Endodermal cell (in vitro differentiated cells): ENCODE results near the gene ITM2C. TPM values are rescaled to one million over a fixed set of nuclear protein-coding genes. Genes with fewer than 3 reads are reported as not detected.

Experiments used
- DNase-seq: peaks from one replicate; pipeline ENCODE4 v3.0.0-alpha.2; 2017
- H3K27ac ChIP-seq: 2 replicates; pipeline ENCODE4 v1.5.1; 2013; ENCODE audit warnings: mild to moderate bottlenecking, low read depth, low read length, moderate library complexity
- H3K27me3 ChIP-seq: 2 replicates; pipeline ENCODE4 v1.6.1; 2013; ENCODE audit warnings: mild to moderate bottlenecking, low read length, moderate library complexity; ENCODE audit not compliant: insufficient read depth, control insufficient read depth, poor library complexity, severe bottlenecking
- H3K36me3 ChIP-seq: 2 replicates; pipeline ENCODE4 v1.7.0; 2013; ENCODE audit warnings: mild to moderate bottlenecking, low read length, moderate library complexity; ENCODE audit not compliant: control insufficient read depth, insufficient read depth
- H3K4me1 ChIP-seq: one replicate; pipeline ENCODE4 v1.7.0; 2013; ENCODE audit warnings: low read length; ENCODE audit not compliant: control insufficient read depth, insufficient read depth
- H3K4me3 ChIP-seq: 2 replicates; pipeline ENCODE4 v1.5.1; 2013; ENCODE audit warnings: mild to moderate bottlenecking, low read length, moderate library complexity
- H3K9ac ChIP-seq: 2 replicates; pipeline ENCODE4 v1.6.1; 2013; ENCODE audit warnings: mild to moderate bottlenecking, low read length, moderate library complexity; ENCODE audit not compliant: poor library complexity, severe bottlenecking; ENCODE audit errors: extremely low read depth
- H3K9me3 ChIP-seq: 2 replicates; pipeline ENCODE4 v1.6.1; 2013; ENCODE audit warnings: mild to moderate bottlenecking, low read length, moderate library complexity; ENCODE audit not compliant: control insufficient read depth
- H3K27ac Mint-ChIP-seq: 2 replicates; pipeline ENCODE4 v1.8.0; 2020; ENCODE audit warnings: mixed read lengths
- H3K27me3 Mint-ChIP-seq: 2 replicates; pipeline ENCODE4 v1.8.0; 2021; ENCODE audit warnings: mild to moderate bottlenecking, mixed read lengths; ENCODE audit not compliant: insufficient read depth
- H3K36me3 Mint-ChIP-seq: 2 replicates; pipeline ENCODE4 v1.8.0; 2020; ENCODE audit warnings: low read depth, mixed read lengths
- H3K4me1 Mint-ChIP-seq: 2 replicates; pipeline ENCODE4 v1.8.0; 2020; ENCODE audit warnings: mixed read lengths
- H3K4me3 Mint-ChIP-seq: 2 replicates; pipeline ENCODE4 v1.8.0; 2020; ENCODE audit warnings: mild to moderate bottlenecking, moderate library complexity, mixed read lengths
- H3K9me3 Mint-ChIP-seq: 2 replicates; pipeline ENCODE4 v1.8.0; 2020; ENCODE audit warnings: mild to moderate bottlenecking, mixed read lengths
- CTCF ChIP-seq: fragments of 200-600 bp; sonication (generic); conservative IDR thresholded peaks from 2 replicates; pipeline ENCODE4 v1.5.0; 2021; ENCODE audit warnings: antibody characterized with exemption, mild to moderate bottlenecking
- WGBS, 2 experiments: methylation state at CpG; one replicate each; pipeline versions ENCODE4 v1.1.5 to v1.1.7; 2013; ENCODE audit warnings: missing lambda C conversion rate in 2 of 2, mixed read lengths in 1 of 2; ENCODE audit not compliant: insufficient coverage in 1 of 2, insufficient read length in 1 of 2; 5-methylcytosine and 5-hydroxymethylcytosine counted together
- total RNA-seq, 2 donors: library from RNA; stranded (reverse); fragmentation: NEBNext Ultra II Directional in 1 of 2; extraction: Animal tissue kit (Norgen Biotek cat#: 25700) in 1 of 2; gene quantifications; 2 replicates in 1 of 2; 3 replicates in 1 of 2; pipeline ENCODE4 v1.2.1, GENCODE V29; 2021

ITM2C gene
- total RNA-seq, 2 donors from 2014 or later, result 208 to 269 TPM

DNA sequence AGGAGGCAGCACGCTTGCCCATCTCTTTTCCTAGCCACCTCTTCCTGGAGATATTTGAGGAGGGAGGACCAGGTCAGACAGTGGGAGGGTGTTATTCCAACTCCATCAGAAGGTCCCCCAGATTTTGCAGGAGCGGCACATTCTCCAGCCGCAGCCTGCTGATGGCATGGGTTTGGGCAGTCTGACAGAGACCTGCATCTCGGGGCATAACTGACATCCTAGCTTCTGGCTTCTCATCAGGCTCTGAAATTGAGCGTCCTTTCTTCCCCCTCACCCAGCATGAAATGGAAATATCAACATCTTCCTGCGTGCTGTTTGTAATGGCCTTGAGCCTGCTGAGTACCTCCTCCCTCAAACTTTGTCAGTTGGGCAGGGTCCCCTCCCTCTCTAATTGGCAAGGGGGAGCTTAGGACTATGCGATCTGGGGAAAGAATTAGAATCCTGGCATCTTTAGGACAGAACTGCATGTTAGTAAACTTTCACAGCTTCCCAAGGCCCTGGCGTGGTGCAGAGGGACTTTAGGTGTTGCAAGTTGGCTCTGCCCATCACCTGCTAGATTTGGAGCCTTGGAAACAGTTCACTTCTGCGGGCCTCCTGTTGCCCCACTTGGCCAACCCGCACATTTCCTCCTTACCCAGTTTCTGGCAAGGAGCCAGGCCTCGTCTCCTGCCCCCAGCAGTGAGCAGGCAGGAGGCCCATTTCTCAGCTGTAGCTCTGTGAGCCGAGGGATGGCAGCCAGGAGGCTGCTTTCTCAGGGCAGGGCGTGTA, 2.2 kb downstream of the ITM2C start:
- no peak for TF ChIP-seq CTCF
- Mint-ChIP-seq H3K4me3 (peak overlapping the region; percentile 71), H3K36me3 (no peaks in the 10 kb centered on the region), H3K27me3 (peaks cover 11% of the 10 kb centered on the region), H3K27ac (peak overlapping the region; percentile 49), H3K9me3 (no peaks in the 10 kb centered on the region), H3K4me1 (peaks cover 45% of the 10 kb centered on the region)
- Histone ChIP-seq H3K27me3 (no peaks in the 10 kb centered on the region), H3K4me3 (peak overlapping the region; percentile 88), H3K36me3 (no peaks in the 10 kb centered on the region), H3K9me3 (no peaks in the 10 kb centered on the region), H3K27ac (peak overlapping the region; percentile 6), H3K9ac (no peak overlapping the region), H3K4me1 (peaks cover 50% of the 10 kb centered on the region)
- 59 to 64% methylated on average over 10 to 12 of the region's 13 CpGs for WGBS, 2 experiments
- peak; percentile 67 for DNase-seq

DNA sequence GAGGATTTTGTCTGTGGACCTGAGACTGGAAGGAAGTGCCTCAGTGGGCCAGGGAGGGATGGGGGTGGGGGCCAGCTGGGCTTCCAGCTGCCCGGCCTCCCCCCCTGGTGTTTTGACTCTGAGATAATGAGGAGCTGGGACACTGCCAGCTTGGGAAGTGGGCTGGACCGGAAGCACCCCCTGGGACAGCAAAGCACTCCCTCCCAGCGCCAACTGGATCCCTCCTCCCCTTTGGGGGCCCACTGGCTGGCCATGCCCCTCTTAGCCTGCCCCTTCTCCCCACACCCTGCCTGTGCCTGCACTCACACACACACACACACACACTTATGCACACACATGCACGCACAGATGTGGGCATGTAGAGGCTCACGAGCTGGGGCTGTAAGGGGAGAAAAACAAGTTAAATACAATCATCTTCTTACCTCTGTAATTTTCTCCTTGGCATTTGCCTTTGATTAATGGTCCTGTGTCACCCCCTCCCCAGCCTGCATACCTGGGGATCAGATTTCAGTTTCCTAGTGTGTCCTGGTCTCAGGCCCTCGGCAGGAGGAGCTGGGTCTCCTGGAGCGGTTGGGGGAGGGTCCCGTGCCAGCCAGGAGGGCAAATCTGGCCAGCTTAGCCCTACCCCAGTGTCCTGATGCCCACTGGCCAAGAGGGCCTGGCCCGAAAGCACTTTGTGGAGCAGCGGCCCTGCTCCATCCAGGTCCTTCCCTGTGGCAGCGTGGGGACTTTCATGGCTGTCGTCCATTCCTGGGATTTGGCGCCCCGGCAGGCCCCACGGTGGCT, 3.6 kb downstream of the ITM2C start:
- Mint-ChIP-seq H3K9me3 (no peaks in the 10 kb centered on the region), H3K4me3 (peak overlapping the region; percentile 40), H3K4me1 (peaks cover 53% of the 10 kb centered on the region), H3K27ac (peak overlapping the region; percentile 84), H3K27me3 (peaks cover 6% of the 10 kb centered on the region), H3K36me3 (peaks cover 3% of the 10 kb centered on the region)
- Histone ChIP-seq H3K9ac (no peak overlapping the region), H3K4me3 (peak overlapping the region; percentile 46), H3K9me3 (no peaks in the 10 kb centered on the region), H3K36me3 (peaks cover 7% of the 10 kb centered on the region), H3K27ac (peak overlapping the region; percentile 67), H3K27me3 (no peaks in the 10 kb centered on the region), H3K4me1 (peaks cover 50% of the 10 kb centered on the region)
- WGBS, 2 experiments, result 24 to 33% methylated on average over 10 to 15 of the region's 15 CpGs
- TF ChIP-seq CTCF, result no peak
- DNase-seq, result peak; percentile 88

DNA sequence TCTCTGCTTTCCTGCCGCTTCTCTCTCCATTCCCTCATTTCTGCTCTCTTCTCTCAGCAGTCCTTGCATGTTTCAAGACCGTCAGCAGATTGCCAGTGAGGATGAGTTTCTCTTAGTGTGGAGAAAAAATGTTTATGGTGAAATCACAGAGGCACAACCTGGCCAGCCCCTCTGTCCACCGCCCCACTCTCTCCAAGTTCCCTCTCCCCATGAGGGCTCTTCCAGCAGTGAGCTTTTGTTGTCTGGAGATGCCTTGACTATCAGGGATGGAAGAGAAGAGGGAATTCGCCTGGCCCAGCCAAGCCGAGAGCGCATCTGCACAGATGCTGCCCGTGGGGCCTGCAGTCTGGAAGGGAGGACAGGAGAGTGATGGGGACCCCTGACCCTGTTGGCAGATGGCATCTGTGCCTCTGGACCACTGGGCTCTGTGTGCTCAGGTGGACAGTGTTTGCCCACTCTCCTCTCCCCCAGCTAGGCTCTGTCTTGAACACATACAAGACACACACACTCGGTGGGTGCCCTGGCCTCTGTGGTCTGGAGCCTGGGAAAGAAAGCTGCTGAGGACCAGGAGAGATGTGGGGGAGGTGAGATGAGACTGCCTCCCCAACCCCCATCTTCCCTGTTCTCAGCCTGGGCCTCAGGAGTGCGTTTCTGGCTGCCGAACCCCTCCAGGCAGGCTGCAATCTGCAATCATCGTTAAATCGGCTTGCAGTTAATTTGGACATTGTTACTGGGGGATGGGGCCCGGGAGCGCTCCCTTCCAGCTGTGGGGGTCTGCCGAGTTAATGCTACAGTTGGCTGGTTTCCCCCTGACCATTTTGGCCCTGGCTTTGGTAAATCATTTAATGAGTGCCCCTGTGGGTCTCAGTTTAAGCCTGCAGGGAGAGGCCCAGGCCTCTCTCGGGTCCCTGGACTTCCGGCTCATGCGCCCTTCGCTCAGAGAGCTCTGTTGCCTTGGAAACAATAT, 4.5 kb downstream of the ITM2C start:
- no peaks in the 10 kb centered on the region for H3K9me3 Mint-ChIP-seq
- H3K36me3 ChIP-seq, result peaks cover 14% of the 10 kb centered on the region
- H3K27ac Mint-ChIP-seq, result peak overlapping the region; percentile 84
- no peak for TF ChIP-seq CTCF
- H3K4me1 Mint-ChIP-seq, result peaks cover 53% of the 10 kb centered on the region
- no peaks in the 10 kb centered on the region for H3K27me3 Mint-ChIP-seq
- no peaks in the 10 kb centered on the region for H3K9me3 ChIP-seq
- H3K9ac ChIP-seq, result no peak overlapping the region
- WGBS, 2 experiments, result 56 to 62% methylated on average over 9 to 19 of the region's 19 CpGs
- H3K36me3 Mint-ChIP-seq, result peaks cover 5% of the 10 kb centered on the region
- peak overlapping the region; percentile 40 for H3K4me3 Mint-ChIP-seq
- DNase-seq, result peak; percentile 72
- H3K4me1 ChIP-seq, result peaks cover 50% of the 10 kb centered on the region
- H3K27ac ChIP-seq, result peak overlapping the region; percentile 67
- no peaks in the 10 kb centered on the region for H3K27me3 ChIP-seq
- peak overlapping the region; percentile 46 for H3K4me3 ChIP-seq
